ENCODE measurements around the gene NOPCHAP1.

- no peak for TF ChIP-seq POLR2A (IDR thresholded peaks at IDR 0.05)
- no peak for TF ChIP-seq CTCF (IDR thresholded peaks at IDR 0.05)
- no peak for TF ChIP-seq POLR2AphosphoS5 (IDR thresholded peaks at IDR 0.05)
Observed at GRCh38 chr12:104942075-104942474, 44.0 kb upstream of the NOPCHAP1 start.

All from suprapubic skin (tissue), 4 donors.